T-helper 17 cell (primary cell): ENCODE data around the gene GBP3. TPM values are rescaled to one million over a fixed set of nuclear protein-coding genes. Genes with fewer than 3 reads are reported as not detected.
"Not testable (repeated sequence)": the region's sequence is repeated elsewhere in the genome, so short reads cannot be mapped to it uniquely, and the experiment has no call there.

Source experiments
- ATAC-seq: fragments of 150-1000 bp; cut with Tn5 transposase; 2 replicates; pipeline ENCODE4 v1.10.0; 2021; ENCODE audit warnings: mild to moderate bottlenecking, moderate library complexity
- DNase-seq, 3 donors: peaks; one replicate each; pipeline versions ENCODE4 v3.0.0 to v3.0.0-alpha.2; 2020 to 2021
- H3K9me3 ChIP-seq: one replicate; pipeline ENCODE4 v1.7.0; 2013; ENCODE audit warnings: low read length, mild to moderate bottlenecking; ENCODE audit not compliant: control insufficient read depth, poor library complexity, severe bottlenecking
- H3K27ac Mint-ChIP-seq: one replicate; pipeline ENCODE4 v1.8.0; 2022; ENCODE audit warnings: mild to moderate bottlenecking, moderate library complexity, mixed read lengths
- H3K27me3 Mint-ChIP-seq: one replicate; pipeline ENCODE4 v1.8.0; 2022; ENCODE audit warnings: mixed read lengths
- H3K36me3 Mint-ChIP-seq: one replicate; pipeline ENCODE4 v1.8.0; 2022; ENCODE audit warnings: low read depth, mixed read lengths
- H3K4me1 Mint-ChIP-seq: one replicate; pipeline ENCODE4 v1.8.0; 2022; ENCODE audit warnings: mild to moderate bottlenecking, mixed read lengths
- H3K4me3 Mint-ChIP-seq: one replicate; pipeline ENCODE4 v1.8.0; 2022; ENCODE audit warnings: mild to moderate bottlenecking, moderate library complexity, mixed read lengths
- total RNA-seq, 4 donors: library from RNA in 2 of 4; stranded (reverse) in 2 of 4; gene quantifications; one replicate each; pipeline ENCODE4 v1.2.3 and lab custom pipeline; 2022 to 2026

GBP3 gene
- total RNA-seq, 2 donors from 2014 or later: 18.3 to 21.9 TPM

- no peaks in the 10 kb centered on the region for H3K9me3 ChIP-seq
- ATAC-seq (no peak), DNase-seq (no peak)
- no peaks in the 10 kb centered on the region for H3K27me3 Mint-ChIP-seq
- peaks cover 4% of the 10 kb centered on the region for H3K36me3 Mint-ChIP-seq
- no peak overlapping the region for H3K27ac Mint-ChIP-seq
- no peak overlapping the region for H3K4me3 Mint-ChIP-seq
- H3K4me1 Mint-ChIP-seq: peaks cover 27% of the 10 kb centered on the region
These were observed 3.3 kb upstream of the GBP3 start for GRCh38 chr1:89025928-89026327.

GRCh38 chr1:89023026-89023425 lies 360 bp upstream of the GBP3 start:
- no peaks in the 10 kb centered on the region for H3K9me3 ChIP-seq
- Mint-ChIP-seq H3K4me3 (peak overlapping the region; percentile 88), H3K27me3 (no peaks in the 10 kb centered on the region), H3K36me3 (peaks cover 6% of the 10 kb centered on the region), H3K4me1 (peaks cover 32% of the 10 kb centered on the region), H3K27ac (peak overlapping the region; percentile 93)
- ATAC-seq: no peak
- DNase-seq: no peak

DNA sequence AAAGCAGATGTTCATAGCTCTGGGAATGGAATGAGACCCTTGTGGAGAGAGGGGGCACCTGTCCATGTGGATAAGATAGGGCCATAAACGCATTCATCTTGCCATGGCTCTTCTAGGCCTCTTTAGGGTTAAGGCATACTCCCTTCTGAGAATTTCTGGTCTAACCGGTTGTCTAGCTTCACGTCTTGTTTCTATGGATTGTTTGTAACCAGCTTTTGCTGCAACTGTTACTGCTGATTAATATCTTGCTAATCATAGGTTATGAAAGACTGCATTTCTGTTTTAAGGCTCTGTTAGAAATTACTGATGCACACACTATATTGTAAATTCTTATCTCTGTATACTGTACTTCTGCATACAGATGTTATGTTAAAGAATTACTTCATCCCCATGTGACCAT lies 4.3 kb downstream of the GBP3 start:
- Mint-ChIP-seq H3K27ac (peak overlapping the region; percentile 59), H3K4me1 (peaks cover 42% of the 10 kb centered on the region)
- not testable (repeated sequence) for ATAC-seq, H3K36me3 Mint-ChIP-seq, H3K9me3 ChIP-seq, DNase-seq, H3K27me3 Mint-ChIP-seq, H3K4me3 Mint-ChIP-seq

- Mint-ChIP-seq H3K27ac (no peak overlapping the region), H3K4me1 (peaks cover 10% of the 10 kb centered on the region), H3K4me3 (no peak overlapping the region), H3K36me3 (peaks cover 7% of the 10 kb centered on the region), H3K27me3 (no peaks in the 10 kb centered on the region)
- DNase-seq (no peak), ATAC-seq (no peak)
- H3K9me3 ChIP-seq: no peaks in the 10 kb centered on the region
These were observed 14.2 kb downstream of the GBP3 start for GRCh38 chr1:89008511-89008910.

DNA sequence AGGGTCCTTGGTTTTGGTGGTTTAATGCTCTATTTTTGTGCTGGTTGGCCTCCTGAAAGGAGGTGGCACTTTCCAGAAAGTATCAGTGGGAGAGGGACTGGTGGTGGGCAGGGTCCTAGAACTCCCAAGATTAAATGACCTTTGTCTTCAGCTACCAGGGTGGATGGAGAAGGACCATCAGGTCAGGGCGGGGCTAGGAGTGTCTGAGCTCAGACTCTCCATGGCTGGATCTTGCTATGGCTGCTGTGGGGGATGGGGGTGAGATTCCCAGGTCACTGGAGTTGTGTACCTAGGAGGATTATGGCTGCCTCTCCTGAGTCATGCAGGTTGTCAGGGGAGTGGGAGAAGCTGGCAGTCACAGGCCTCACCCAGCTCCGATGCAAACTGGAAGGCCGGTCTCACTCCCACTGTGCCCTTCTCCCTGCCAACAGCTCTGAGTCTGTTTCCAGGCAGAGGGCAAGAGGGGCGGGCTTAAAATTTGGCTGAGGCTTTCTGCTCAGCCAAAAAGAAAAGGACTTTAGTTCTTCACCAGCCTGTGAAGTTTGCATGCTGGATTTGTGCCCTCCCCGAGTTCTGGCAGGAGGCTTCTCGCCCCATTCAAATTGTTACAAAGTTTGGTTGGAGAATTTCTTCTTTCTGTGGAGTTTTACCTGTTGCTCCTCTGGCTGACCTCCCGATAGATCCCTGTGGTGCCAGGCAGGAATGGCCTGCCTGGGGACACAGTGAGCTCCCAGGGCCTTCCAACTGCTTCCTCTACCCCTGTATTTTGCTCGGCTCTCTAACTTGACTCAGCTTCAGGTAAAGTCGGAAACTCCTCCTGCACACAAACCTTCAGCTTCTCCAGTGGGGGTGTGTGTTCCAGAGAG lies 17.1 kb downstream of the GBP3 start:
- no peak for ATAC-seq
- H3K36me3 Mint-ChIP-seq: peaks cover 9% of the 10 kb centered on the region
- no peak overlapping the region for H3K4me3 Mint-ChIP-seq
- H3K9me3 ChIP-seq: peaks cover 3% of the 10 kb centered on the region
- DNase-seq: no peak
- H3K4me1 Mint-ChIP-seq: peaks cover 17% of the 10 kb centered on the region
- no peak overlapping the region for H3K27ac Mint-ChIP-seq
- no peaks in the 10 kb centered on the region for H3K27me3 Mint-ChIP-seq

- H3K36me3 Mint-ChIP-seq, H3K27ac Mint-ChIP-seq: not testable (repeated sequence)
- peaks cover 20% of the 10 kb centered on the region for H3K4me1 Mint-ChIP-seq
These were observed 20.5 kb downstream of the GBP3 start for GRCh38 chr1:89002176-89002575.

DNA sequence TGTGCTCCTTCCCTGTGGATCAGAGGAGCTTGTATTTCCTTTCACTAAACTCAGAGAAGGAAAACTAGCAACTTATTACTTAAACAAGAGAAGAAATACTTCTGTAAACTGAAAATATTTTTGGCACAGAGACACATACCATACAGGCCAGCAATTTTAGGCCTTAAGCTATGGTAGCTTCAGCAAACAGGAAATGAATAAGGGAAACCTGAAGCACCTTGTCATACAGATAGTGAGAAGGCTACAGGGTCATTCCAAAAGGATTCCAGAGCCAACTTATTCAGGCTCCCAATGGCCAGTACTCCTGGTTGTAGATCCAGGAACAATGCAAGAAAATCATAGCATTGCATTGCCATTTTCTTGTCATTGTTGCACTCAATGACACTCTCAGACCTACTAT lies 21.2 kb downstream of the GBP3 start:
- peaks cover 3% of the 10 kb centered on the region for H3K9me3 ChIP-seq
- Mint-ChIP-seq H3K4me3 (no peak overlapping the region), H3K27ac (peak overlapping the region; percentile 8), H3K36me3 (peaks cover 2% of the 10 kb centered on the region), H3K27me3 (no peaks in the 10 kb centered on the region), H3K4me1 (peaks cover 25% of the 10 kb centered on the region)
- no peak for ATAC-seq
- no peak for DNase-seq

More at GRCh38 chr1:89002176-89002575, 20.5 kb downstream of the GBP3 start:
- DNase-seq, H3K9me3 ChIP-seq, ATAC-seq, H3K27me3 Mint-ChIP-seq: not testable (repeated sequence)
- H3K4me3 Mint-ChIP-seq: peak overlapping the region; percentile 4

DNA sequence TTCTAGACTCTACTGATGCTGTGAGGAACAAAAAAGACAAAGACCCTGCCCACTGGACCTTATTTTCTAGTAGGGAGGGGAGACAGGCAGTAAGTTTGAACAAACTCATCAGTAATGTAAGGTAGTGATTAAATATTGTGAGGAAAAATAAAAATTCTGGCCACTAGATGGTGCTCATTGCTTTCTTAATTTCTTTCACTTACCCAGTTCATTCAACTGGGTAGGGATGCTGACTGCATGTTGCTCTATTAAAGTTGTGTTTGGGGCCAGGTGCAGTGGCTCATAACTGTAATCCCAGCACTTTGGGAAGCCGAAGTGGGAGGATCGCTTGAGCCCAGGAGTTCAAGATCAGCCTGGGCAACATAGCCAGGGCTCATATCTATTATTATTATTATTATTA lies 23.9 kb downstream of the GBP3 start:
- peaks cover 3% of the 10 kb centered on the region for H3K9me3 ChIP-seq
- Mint-ChIP-seq H3K4me1 (peaks cover 17% of the 10 kb centered on the region), H3K4me3 (no peak overlapping the region), H3K27me3 (no peaks in the 10 kb centered on the region), H3K27ac (no peak overlapping the region), H3K36me3 (peaks cover 2% of the 10 kb centered on the region)
- ATAC-seq (peak; percentile 87), DNase-seq (peak in 1 of 3 donors; percentile 9)

DNA sequence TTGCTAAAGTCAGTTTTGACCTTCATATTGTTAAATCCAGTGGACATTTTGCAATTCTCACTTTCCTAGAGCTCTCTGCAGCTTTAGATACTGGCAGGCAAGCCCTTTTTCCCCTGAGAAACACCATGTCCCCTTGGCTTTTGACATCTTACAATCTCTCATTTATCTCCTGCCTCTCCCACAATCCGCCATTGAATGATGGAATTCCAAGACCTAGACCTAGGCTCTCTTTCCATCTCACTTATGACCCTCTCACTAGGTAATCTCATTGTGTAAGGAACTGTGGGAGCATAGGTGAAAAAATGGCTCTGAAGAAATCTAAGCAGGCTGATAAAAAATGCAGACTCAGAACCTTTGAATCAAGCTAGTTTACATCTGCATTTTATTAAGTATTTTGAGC lies 32.2 kb downstream of the GBP3 start:
- H3K27ac Mint-ChIP-seq: no peak overlapping the region
- no peaks in the 10 kb centered on the region for H3K9me3 ChIP-seq
- peaks cover 3% of the 10 kb centered on the region for H3K36me3 Mint-ChIP-seq
- no peak for DNase-seq
- no peak for ATAC-seq
- no peak overlapping the region for H3K4me3 Mint-ChIP-seq
- peaks cover 26% of the 10 kb centered on the region for H3K4me1 Mint-ChIP-seq
- H3K27me3 Mint-ChIP-seq: no peaks in the 10 kb centered on the region

- Mint-ChIP-seq H3K27me3 (no peaks in the 10 kb centered on the region), H3K36me3 (peaks cover 11% of the 10 kb centered on the region), H3K4me1 (peaks cover 40% of the 10 kb centered on the region), H3K27ac (peak overlapping the region; percentile 93), H3K4me3 (no peak overlapping the region)
- no peak for DNase-seq
- ATAC-seq: no peak
- no peaks in the 10 kb centered on the region for H3K9me3 ChIP-seq
These were observed 37.0 kb downstream of the GBP3 start for GRCh38 chr1:88985692-88986091.

- no peak overlapping the region for H3K4me3 Mint-ChIP-seq
- H3K27ac Mint-ChIP-seq: peak overlapping the region; percentile 93
- no peaks in the 10 kb centered on the region for H3K9me3 ChIP-seq
- H3K4me1 Mint-ChIP-seq: peaks cover 38% of the 10 kb centered on the region
- peaks cover 10% of the 10 kb centered on the region for H3K36me3 Mint-ChIP-seq
- no peak for DNase-seq
- no peaks in the 10 kb centered on the region for H3K27me3 Mint-ChIP-seq
- ATAC-seq: no peak
These were observed 37.6 kb downstream of the GBP3 start for GRCh38 chr1:88985032-88985431.

GRCh38 chr1:88984569-88984968 lies 38.1 kb downstream of the GBP3 start:
- DNase-seq (no peak), ATAC-seq (no peak)
- no peak overlapping the region for H3K4me3 Mint-ChIP-seq
- H3K36me3 Mint-ChIP-seq: peaks cover 8% of the 10 kb centered on the region
- H3K4me1 Mint-ChIP-seq: peaks cover 38% of the 10 kb centered on the region
- H3K9me3 ChIP-seq: no peaks in the 10 kb centered on the region
- H3K27ac Mint-ChIP-seq: peak overlapping the region; percentile 93
- H3K27me3 Mint-ChIP-seq: no peaks in the 10 kb centered on the region

- Mint-ChIP-seq H3K4me1 (peaks cover 37% of the 10 kb centered on the region), H3K27ac (peak overlapping the region; percentile 93), H3K4me3 (peak overlapping the region; percentile 80), H3K36me3 (peaks cover 8% of the 10 kb centered on the region), H3K27me3 (no peaks in the 10 kb centered on the region)
- DNase-seq: peak in 1 of 3 donors; percentile 13
- ATAC-seq: peak; percentile 83
- H3K9me3 ChIP-seq: no peaks in the 10 kb centered on the region
These were observed 38.7 kb downstream of the GBP3 start for GRCh38 chr1:88983791-88984559.
